Nephron (organoid): ENCODE results near the gene MRFAP1L1.

Source experiments
- H3K27ac Mint-ChIP-seq, 3 experiments: 2 replicates each; pipeline ENCODE4 v1.8.0; 2020; ENCODE audit warnings: mixed read lengths in 3 of 3, mild to moderate bottlenecking in 2 of 3, moderate library complexity in 1 of 3
- H3K27me3 Mint-ChIP-seq: 2 replicates; pipeline ENCODE4 v1.8.0; 2021; ENCODE audit warnings: low read depth, mild to moderate bottlenecking, moderate library complexity, mixed read lengths
- H3K36me3 Mint-ChIP-seq: 2 replicates; pipeline ENCODE4 v1.8.0; 2020; ENCODE audit warnings: low read depth, mixed read lengths
- H3K4me1 Mint-ChIP-seq: 2 replicates; pipeline ENCODE4 v1.8.0; 2020; ENCODE audit warnings: mixed read lengths
- H3K4me3 Mint-ChIP-seq, 3 experiments: 2 replicates each; pipeline ENCODE4 v1.8.0; 2020; ENCODE audit warnings: mild to moderate bottlenecking in 3 of 3, mixed read lengths in 3 of 3, moderate library complexity in 2 of 3
- H3K9me3 Mint-ChIP-seq: 2 replicates; pipeline ENCODE4 v1.8.0; 2020; ENCODE audit warnings: mixed read lengths
- TF ChIP-seq, protein P1 (sequence below), 3 experiments: fragments of 200-600 bp; sonication (generic); IDR thresholded peaks; one replicate each; pipeline ENCODE4 v1.5.0; 2021; ENCODE audit warnings: antibody characterized with exemption in 3 of 3; ENCODE audit not compliant: unreplicated experiment in 3 of 3

Gene MRFAP1L1

DNA sequence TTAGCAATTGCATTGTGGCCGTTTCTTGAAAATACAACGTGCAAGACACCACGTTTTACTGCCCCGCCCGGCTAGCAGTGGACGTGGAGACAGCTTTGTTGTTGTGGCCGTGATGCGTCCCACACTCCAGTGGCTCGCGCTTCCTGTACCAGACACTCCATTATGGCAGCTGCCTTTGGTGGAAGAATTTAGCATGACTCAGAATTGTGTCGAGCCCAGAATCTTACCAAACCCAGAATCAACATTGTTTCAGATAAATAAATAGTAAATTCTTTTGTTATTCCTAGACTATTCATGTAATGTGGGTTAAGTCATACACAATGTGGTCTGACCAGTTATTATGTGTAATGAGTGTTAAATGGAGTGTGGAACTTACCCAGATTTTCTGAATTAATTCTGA is 41.3 kb downstream of the MRFAP1L1 start:
- Mint-ChIP-seq H3K4me3 (no peak overlapping the region), H3K4me1 (peaks cover 2% of the 10 kb centered on the region), H3K27me3 (peaks cover 3% of the 10 kb centered on the region), H3K36me3 (peaks cover 19% of the 10 kb centered on the region), H3K27ac (no peak overlapping the region), H3K9me3 (peaks cover 5% of the 10 kb centered on the region)
- TF ChIP-seq, protein P1, sequence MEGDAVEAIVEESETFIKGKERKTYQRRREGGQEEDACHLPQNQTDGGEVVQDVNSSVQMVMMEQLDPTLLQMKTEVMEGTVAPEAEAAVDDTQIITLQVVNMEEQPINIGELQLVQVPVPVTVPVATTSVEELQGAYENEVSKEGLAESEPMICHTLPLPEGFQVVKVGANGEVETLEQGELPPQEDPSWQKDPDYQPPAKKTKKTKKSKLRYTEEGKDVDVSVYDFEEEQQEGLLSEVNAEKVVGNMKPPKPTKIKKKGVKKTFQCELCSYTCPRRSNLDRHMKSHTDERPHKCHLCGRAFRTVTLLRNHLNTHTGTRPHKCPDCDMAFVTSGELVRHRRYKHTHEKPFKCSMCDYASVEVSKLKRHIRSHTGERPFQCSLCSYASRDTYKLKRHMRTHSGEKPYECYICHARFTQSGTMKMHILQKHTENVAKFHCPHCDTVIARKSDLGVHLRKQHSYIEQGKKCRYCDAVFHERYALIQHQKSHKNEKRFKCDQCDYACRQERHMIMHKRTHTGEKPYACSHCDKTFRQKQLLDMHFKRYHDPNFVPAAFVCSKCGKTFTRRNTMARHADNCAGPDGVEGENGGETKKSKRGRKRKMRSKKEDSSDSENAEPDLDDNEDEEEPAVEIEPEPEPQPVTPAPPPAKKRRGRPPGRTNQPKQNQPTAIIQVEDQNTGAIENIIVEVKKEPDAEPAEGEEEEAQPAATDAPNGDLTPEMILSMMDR (IDR thresholded peaks at IDR 0.05; ENCODE audit: unreplicated experiment in 3 of 3): no peak

DNA sequence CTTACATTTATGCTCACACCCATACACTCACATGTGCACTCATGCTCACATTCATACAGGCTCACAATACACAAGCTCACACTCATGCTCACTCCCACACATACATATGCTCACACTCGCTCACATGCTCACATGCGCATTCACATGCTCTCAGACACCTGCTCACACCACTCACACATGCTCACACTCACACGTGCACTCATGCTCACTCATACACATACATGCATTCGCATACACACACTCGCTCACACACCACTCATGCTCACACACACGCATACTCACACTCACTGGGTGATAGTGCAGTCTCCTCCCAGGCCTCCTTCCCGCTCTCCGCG is 44.4 kb downstream of the MRFAP1L1 start:
- no peak overlapping the region for H3K4me3 Mint-ChIP-seq
- H3K27me3 Mint-ChIP-seq: peaks cover 3% of the 10 kb centered on the region
- peaks cover 2% of the 10 kb centered on the region for H3K9me3 Mint-ChIP-seq
- no peaks in the 10 kb centered on the region for H3K4me1 Mint-ChIP-seq
- TF ChIP-seq, protein P1 (IDR thresholded peaks at IDR 0.05; ENCODE audit: unreplicated experiment in 3 of 3): no peak
- peaks cover 14% of the 10 kb centered on the region for H3K36me3 Mint-ChIP-seq
- no peak overlapping the region for H3K27ac Mint-ChIP-seq

DNA sequence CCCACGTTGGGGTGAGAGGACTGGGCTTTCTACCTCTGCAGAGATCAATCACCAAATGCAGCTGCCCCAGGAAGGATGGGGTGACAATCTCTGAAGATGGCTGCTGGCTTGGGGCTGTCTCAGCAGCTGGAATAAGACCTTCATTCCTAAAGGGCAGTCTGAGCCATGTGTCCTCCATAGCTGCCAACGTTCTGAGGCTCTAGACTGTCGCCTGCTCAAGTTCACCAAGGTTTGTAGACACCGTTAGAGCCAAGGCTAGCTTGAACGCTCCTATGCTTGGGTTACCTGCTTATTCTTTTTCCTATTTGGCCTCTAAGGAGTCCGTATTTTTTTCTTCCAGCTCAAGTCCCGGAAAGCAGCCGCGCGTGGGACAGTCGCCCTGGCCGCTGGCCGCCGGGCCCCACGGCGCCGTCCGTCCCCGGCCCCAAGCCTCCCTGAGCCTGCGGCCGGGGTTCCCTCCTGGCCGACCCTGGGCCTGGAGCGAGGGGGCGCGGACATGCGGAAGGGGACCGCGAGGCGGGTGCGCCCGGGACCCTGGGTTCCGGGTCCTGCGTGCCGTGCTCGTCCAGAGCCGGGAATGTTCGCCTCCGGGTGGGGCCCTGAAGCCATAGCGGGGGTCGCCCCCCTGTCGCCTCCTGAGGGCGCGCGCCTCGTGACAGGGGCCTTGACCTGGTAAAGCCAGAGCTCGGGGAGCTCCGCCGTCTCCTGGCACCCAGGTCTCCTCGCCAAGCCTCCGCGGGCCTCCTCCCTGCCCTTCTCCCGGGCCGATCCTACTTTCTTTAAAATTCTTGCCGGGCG is 45.9 kb downstream of the MRFAP1L1 start:
- Mint-ChIP-seq H3K4me3 (no peak overlapping the region), H3K4me1 (no peaks in the 10 kb centered on the region), H3K9me3 (no peaks in the 10 kb centered on the region), H3K27ac (no peak overlapping the region), H3K36me3 (peaks cover 4% of the 10 kb centered on the region), H3K27me3 (peaks cover 3% of the 10 kb centered on the region)
- TF ChIP-seq, protein P1 (IDR thresholded peaks at IDR 0.05; ENCODE audit: unreplicated experiment in 3 of 3): no peak

DNA sequence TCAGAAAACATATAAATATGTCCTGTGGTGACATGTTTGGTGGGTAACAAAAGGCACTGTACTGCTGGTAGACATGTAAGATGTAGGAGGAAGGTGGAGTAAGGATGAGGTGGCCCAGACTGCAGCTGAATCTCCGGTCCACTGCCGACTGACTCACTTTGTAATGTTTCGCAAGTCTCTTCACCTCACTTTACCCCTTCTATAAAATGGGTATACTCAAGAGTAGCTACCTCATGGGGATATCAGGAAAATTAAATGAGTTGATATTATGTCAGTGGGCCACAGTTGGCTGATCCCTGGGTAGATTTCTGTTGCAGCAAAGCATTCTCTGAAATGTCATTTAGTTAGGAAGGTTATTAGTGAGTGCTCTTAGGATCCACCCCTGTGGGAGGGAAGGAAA is 47.1 kb downstream of the MRFAP1L1 start:
- H3K9me3 Mint-ChIP-seq: no peaks in the 10 kb centered on the region
- no peaks in the 10 kb centered on the region for H3K27me3 Mint-ChIP-seq
- TF ChIP-seq, protein P1 (IDR thresholded peaks at IDR 0.05; ENCODE audit: unreplicated experiment in 3 of 3): no peak
- H3K27ac Mint-ChIP-seq: no peak overlapping the region
- no peak overlapping the region for H3K4me3 Mint-ChIP-seq
- H3K36me3 Mint-ChIP-seq: no peaks in the 10 kb centered on the region
- no peaks in the 10 kb centered on the region for H3K4me1 Mint-ChIP-seq

DNA sequence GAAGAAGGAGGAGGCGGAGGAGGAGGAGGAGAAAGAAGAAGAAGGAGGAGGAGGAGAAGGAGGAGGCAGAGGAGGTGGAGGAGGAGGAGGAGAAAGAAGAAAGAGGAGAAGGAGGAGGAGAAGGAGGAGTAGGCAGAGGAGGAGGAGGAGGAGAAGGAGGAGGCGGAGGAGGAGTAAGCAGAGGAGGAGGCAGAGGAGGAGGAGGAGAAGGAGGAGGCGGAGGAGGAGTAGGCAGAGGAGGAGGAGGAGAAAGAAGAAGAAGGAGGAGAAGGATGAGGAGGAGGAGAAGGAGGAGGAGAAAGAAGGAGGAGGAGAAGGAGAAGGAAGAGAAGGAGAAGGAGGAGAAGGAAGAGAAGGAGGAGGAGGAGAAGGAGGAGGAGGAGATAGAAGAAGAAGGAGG is 49.2 kb downstream of the MRFAP1L1 start:
- TF ChIP-seq, protein P1 (IDR thresholded peaks at IDR 0.05; ENCODE audit: unreplicated experiment in 3 of 3): no peak
- Mint-ChIP-seq H3K9me3 (no peaks in the 10 kb centered on the region), H3K4me3 (no peak overlapping the region), H3K36me3 (no peaks in the 10 kb centered on the region), H3K27me3 (no peaks in the 10 kb centered on the region), H3K27ac (peak overlapping the region in 1 of 3 experiments; percentile 74), H3K4me1 (no peaks in the 10 kb centered on the region)

DNA sequence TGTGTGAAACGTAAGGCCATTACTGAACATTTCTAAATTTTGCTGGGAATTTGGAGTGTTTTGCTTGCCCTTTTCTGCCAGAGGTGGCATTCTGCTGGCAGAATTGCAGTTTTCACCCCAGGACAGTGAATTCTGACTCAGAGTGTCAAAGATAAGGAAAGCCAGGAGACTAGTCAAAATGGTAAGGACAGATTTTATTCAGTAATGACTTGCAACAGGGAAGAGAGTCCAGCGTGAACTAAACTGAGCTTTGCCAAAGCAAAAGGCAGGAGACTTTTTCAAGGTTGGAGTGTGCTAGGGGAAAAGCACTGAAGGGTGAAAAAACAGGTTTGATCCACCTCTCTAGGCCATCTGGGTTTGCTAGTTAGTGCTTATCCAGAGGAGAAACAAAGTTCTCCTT is 49.8 kb downstream of the MRFAP1L1 start:
- TF ChIP-seq, protein P1 (IDR thresholded peaks at IDR 0.05; ENCODE audit: unreplicated experiment in 3 of 3): no peak
- no peaks in the 10 kb centered on the region for H3K27me3 Mint-ChIP-seq

More for the DNA sequence above, 49.8 kb downstream of the MRFAP1L1 start:
- Mint-ChIP-seq H3K27ac (peak overlapping the region in 1 of 3 experiments; percentile 74), H3K4me3 (no peak overlapping the region), H3K4me1 (no peaks in the 10 kb centered on the region), H3K36me3 (no peaks in the 10 kb centered on the region), H3K9me3 (no peaks in the 10 kb centered on the region)
